WERI-Rb-1 (cell line): Measurements from ENCODE around the gene FOXRED2.

Experiments used
- DNase-seq: peaks from one replicate; pipeline ENCODE4 v3.0.0-alpha.2; 2020
- H3K27ac ChIP-seq: fragments of 250-450 bp; sonication (Bioruptor Pico); 2 replicates; pipeline ENCODE4 v1.5.1; 2020; ENCODE audit warnings: mild to moderate bottlenecking, moderate library complexity
- H3K27me3 ChIP-seq: fragments of 250-450 bp; sonication (Bioruptor Pico); 2 replicates; pipeline ENCODE4 v1.5.1; 2021; ENCODE audit warnings: mild to moderate bottlenecking, low read depth, moderate library complexity; ENCODE audit not compliant: insufficient read depth, severe bottlenecking
- H3K36me3 ChIP-seq: fragments of 250-450 bp; sonication (Bioruptor Pico); 2 replicates; pipeline ENCODE4 v1.5.1; 2020; ENCODE audit warnings: mild to moderate bottlenecking, moderate library complexity
- H3K4me3 ChIP-seq: 2 replicates; pipeline ENCODE4 v1.5.1; 2011; ENCODE audit warnings: low read depth, mild to moderate bottlenecking, control low read depth, low read length
- H3K9me3 ChIP-seq: fragments of 250-450 bp; sonication (Bioruptor Pico); 2 replicates; pipeline ENCODE4 v1.5.1; 2021; ENCODE audit warnings: mild to moderate bottlenecking, moderate library complexity; ENCODE audit not compliant: severe bottlenecking
- TF ChIP-seq, protein P1 (sequence below): IDR thresholded peaks from 2 replicates; pipeline ENCODE4 v1.5.1; 2011; ENCODE audit warnings: low read depth, mild to moderate bottlenecking, control low read depth, inconsistent platforms, low read length

FOXRED2 gene

GRCh38 chr22:36447632-36448031, 59.2 kb downstream of the FOXRED2 start:
- Histone ChIP-seq H3K27me3 (no peaks in the 10 kb centered on the region), H3K36me3 (no peaks in the 10 kb centered on the region), H3K9me3 (no peaks in the 10 kb centered on the region), H3K4me3 (no peak overlapping the region), H3K27ac (no peak overlapping the region)
- TF ChIP-seq, protein P1, sequence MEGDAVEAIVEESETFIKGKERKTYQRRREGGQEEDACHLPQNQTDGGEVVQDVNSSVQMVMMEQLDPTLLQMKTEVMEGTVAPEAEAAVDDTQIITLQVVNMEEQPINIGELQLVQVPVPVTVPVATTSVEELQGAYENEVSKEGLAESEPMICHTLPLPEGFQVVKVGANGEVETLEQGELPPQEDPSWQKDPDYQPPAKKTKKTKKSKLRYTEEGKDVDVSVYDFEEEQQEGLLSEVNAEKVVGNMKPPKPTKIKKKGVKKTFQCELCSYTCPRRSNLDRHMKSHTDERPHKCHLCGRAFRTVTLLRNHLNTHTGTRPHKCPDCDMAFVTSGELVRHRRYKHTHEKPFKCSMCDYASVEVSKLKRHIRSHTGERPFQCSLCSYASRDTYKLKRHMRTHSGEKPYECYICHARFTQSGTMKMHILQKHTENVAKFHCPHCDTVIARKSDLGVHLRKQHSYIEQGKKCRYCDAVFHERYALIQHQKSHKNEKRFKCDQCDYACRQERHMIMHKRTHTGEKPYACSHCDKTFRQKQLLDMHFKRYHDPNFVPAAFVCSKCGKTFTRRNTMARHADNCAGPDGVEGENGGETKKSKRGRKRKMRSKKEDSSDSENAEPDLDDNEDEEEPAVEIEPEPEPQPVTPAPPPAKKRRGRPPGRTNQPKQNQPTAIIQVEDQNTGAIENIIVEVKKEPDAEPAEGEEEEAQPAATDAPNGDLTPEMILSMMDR = no peak
- no peak for DNase-seq

DNA sequence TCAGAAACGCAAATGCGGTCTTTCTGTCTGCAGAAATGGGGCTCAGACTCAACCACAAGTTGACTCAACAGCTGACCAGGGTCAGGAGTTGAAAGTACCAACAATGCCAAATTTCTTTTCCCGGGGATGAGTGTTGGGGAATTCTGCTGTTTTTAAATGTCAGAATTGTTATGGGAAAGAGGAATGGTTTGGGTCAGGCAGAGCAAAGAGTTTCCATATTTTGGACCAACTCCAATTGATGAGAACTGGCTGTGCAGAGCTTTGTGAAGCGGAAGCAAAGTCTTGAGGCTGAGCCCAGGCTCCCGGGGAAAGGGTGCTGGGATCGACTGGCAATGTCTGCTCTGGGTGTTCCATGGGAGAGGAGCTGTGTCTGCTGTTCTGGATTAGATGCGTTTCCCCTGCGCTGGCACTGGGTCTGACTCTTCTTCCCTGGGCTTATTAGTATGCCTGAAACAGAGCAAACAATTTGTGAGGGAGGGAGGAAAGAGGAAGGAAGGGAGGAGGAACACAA, 61.6 kb downstream of the FOXRED2 start:
- DNase-seq = no peak

GRCh38 chr22:36443198-36443770, 63.6 kb downstream of the FOXRED2 start:
- H3K4me3 ChIP-seq = no peak overlapping the region
- no peaks in the 10 kb centered on the region for H3K36me3 ChIP-seq
- no peaks in the 10 kb centered on the region for H3K27me3 ChIP-seq
- H3K27ac ChIP-seq = no peak overlapping the region
- no peak for DNase-seq
- TF ChIP-seq, protein P1 = no peak
- no peaks in the 10 kb centered on the region for H3K9me3 ChIP-seq

More for the DNA sequence above, 61.6 kb downstream of the FOXRED2 start:
- Histone ChIP-seq H3K9me3 (no peaks in the 10 kb centered on the region), H3K36me3 (no peaks in the 10 kb centered on the region), H3K27me3 (no peaks in the 10 kb centered on the region), H3K4me3 (no peak overlapping the region), H3K27ac (no peak overlapping the region)
- TF ChIP-seq, protein P1 = no peak

GRCh38 chr22:36442506-36443197, 64.2 kb downstream of the FOXRED2 start:
- H3K36me3 ChIP-seq = no peaks in the 10 kb centered on the region
- no peak overlapping the region for H3K27ac ChIP-seq
- no peaks in the 10 kb centered on the region for H3K27me3 ChIP-seq
- H3K9me3 ChIP-seq = no peaks in the 10 kb centered on the region
- H3K4me3 ChIP-seq = no peak overlapping the region
- TF ChIP-seq, protein P1 = no peak
- no peak for DNase-seq

GRCh38 chr22:36440429-36441002, 66.3 kb downstream of the FOXRED2 start:
- no peak for DNase-seq
- Histone ChIP-seq H3K27ac (no peak overlapping the region), H3K4me3 (no peak overlapping the region), H3K27me3 (no peaks in the 10 kb centered on the region), H3K36me3 (no peaks in the 10 kb centered on the region), H3K9me3 (no peaks in the 10 kb centered on the region)
- TF ChIP-seq, protein P1 = no peak
